Lower leg skin (tissue), 4 donors: ENCODE results near the gene CNBP. TPM values are rescaled to one million over a fixed set of nuclear protein-coding genes. Genes with fewer than 3 reads are reported as not detected.

ENCODE experiments used
- DNase-seq, 2 donors: peaks; one replicate each; pipeline ENCODE4 v3.0.0-alpha.2; 2019; ENCODE audit warnings: low spot score in 2 of 2
- H3K4me3 ChIP-seq: fragments of 200-600 bp; sonication (generic); 2 replicates; pipeline ENCODE4 v1.5.1; 2017; ENCODE audit warnings: mild to moderate bottlenecking, low read depth; ENCODE audit not compliant: poor library complexity, severe bottlenecking
- CTCF ChIP-seq, 3 donors: fragments of 450-650 bp; IDR thresholded peaks; one replicate each; pipeline ENCODE4 v1.5.1; 2016; ENCODE audit warnings: antibody characterized with exemption in 3 of 3, mild to moderate bottlenecking in 3 of 3, moderate library complexity in 2 of 3
- POLR2A ChIP-seq, 2 donors: fragments of 450-650 bp; IDR thresholded peaks; one replicate each; pipeline ENCODE4 v1.6.1; 2016 to 2017; ENCODE audit warnings: antibody characterized with exemption in 2 of 2, mild to moderate bottlenecking in 1 of 2, moderate library complexity in 1 of 2
- WGBS, 2 donors: methylation state at CpG; one replicate each; pipeline ENCODE4 v1.1.5; 2018; 5-methylcytosine and 5-hydroxymethylcytosine counted together
- intact Hi-C: fragments of 100-400 bp; cut with DNase I; formaldehyde crosslinking; loops from one replicate; pipeline ENCODE4 v1.15.0; 2023; ENCODE audit warnings: low total_unique reads
- total RNA-seq, 4 donors: library from RNA; depleted of rRNA; stranded (reverse); fragments of >200 nt; gene quantifications; one replicate each; pipeline ENCODE4 v1.1.0, GENCODE V29; 2016

The CNBP gene
- 100 to 1,000 TPM; 425 to 625 (median 493) TPM for total RNA-seq

GRCh38 chr3:129183569-129184395 lies at the start of gene CNBP:
Gene CNBP (minus strand): TSS chr3:129183896. CDS start chr3:129171757, 12,139 bp downstream.
- WGBS, 2 donors: 0 to 1% methylated on average over 39 to 44 of the region's 83 CpGs
- peak within 1 kb of the TSS; percentile 98 for H3K4me3 ChIP-seq
- peak; percentile 91 to 98 for DNase-seq
- TF ChIP-seq CTCF (IDR thresholded peaks at IDR 0.05): no peak
- TF ChIP-seq POLR2A (IDR thresholded peaks at IDR 0.05): peak in 1 of 2 donors; percentile 76
- intact Hi-C loops: no loop called here

- TF ChIP-seq CTCF (IDR thresholded peaks at IDR 0.05): no peak
- no peak for TF ChIP-seq POLR2A (IDR thresholded peaks at IDR 0.05)
- no peak overlapping the region for H3K4me3 ChIP-seq
- DNase-seq: no peak
- intact Hi-C loops: no loop called here
- WGBS, 2 donors: 83 to 87% methylated on average over 10 of the region's 10 CpGs
Observed at GRCh38 chr3:129231331-129232119, 47.8 kb upstream of the CNBP start.

- no peak for DNase-seq
- TF ChIP-seq CTCF (IDR thresholded peaks at IDR 0.05) (no peak), POLR2A (IDR thresholded peaks at IDR 0.05) (no peak)
- WGBS, 2 donors: 30 to 32% methylated on average over 7 of the region's 7 CpGs
- intact Hi-C loops: no loop called here
- no peak overlapping the region for H3K4me3 ChIP-seq
Observed at GRCh38 chr3:129230311-129231019, 46.8 kb upstream of the CNBP start.

GRCh38 chr3:129228891-129229585 lies 45.3 kb upstream of the CNBP start:
- intact Hi-C loops: no loop called here

More at GRCh38 chr3:129228891-129229585, 45.3 kb upstream of the CNBP start:
- H3K4me3 ChIP-seq: no peak overlapping the region
- no peak for TF ChIP-seq CTCF (IDR thresholded peaks at IDR 0.05)
- no peak for TF ChIP-seq POLR2A (IDR thresholded peaks at IDR 0.05)
- DNase-seq: no peak
- WGBS, 2 donors: 59 to 71% methylated on average over 11 of the region's 11 CpGs
